Measurements from ENCODE around the gene AP1S1. TPM values are rescaled to one million over a fixed set of nuclear protein-coding genes. Genes with fewer than 3 reads are reported as not detected.

The AP1S1 gene
- total and polyA plus RNA-seq, 7 experiments from 2014 or later, result 3.3 to 39.4 (median 7.0) TPM

DNA sequence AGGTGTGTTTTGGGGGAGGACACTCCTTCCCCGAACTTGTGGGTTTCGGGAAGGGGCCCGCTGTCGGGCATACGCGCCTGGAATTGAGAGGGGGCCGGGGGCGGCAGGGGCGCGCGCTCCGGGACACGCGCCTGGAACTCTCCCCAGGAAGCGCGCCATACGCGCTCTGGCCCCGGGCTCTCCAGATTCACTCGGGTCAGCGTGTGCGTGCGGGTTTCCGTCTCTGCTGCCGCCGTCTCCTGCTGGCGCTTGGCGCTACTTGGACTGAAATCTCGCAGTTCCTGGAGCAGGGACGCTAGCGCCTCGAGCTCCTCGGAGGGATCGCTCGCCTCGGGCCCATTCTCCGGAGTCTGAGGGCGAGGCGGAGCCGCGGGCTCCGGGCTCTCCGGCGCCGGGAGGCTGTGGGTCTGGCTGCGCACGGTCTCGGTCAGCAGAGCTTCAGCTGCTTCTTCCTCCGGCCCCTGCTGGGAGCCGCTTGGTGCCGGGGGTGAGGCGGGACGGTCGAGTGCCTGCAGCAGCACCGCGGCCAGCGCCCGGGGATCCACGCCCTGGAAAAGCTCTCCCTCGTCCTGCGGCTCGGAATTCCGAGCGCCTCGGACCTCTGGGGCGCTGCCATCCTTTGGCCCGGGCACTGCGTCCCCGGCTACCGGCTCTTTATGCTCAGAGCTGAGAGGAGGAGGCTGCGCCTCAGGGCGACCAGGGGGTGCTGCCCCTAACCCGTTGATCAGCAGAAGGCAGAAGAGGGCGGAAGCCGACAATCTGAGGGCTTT lies 10.0 kb downstream of the AP1S1 start:
- peaks cover 45 to 60% (median 53%) of the 10 kb centered on the region in 5 donors for H3K27me3 Mint-ChIP-seq
- peaks cover 0 to 7% (median 0%) of the 10 kb centered on the region in 3 experiments for H3K36me3 ChIP-seq (ENCODE audit: control insufficient read depth in 2 of 3, insufficient read depth in 3 of 3, low read length in 3 of 3)
- peak overlapping the region in 3 of 9 donors; percentile 53 to 82 (median 73) for H3K27ac Mint-ChIP-seq
- peaks cover 0 to 9% (median 0%) of the 10 kb centered on the region in 11 donors for H3K9me3 Mint-ChIP-seq
- peaks cover 29 to 46% (median 36%) of the 10 kb centered on the region in 7 donors for H3K4me1 Mint-ChIP-seq
- no peak overlapping the region for H3K4me3 ChIP-seq (ENCODE audit: low read length)
- H3K27me3 ChIP-seq (ENCODE audit: control insufficient read depth in 2 of 2, insufficient read depth in 2 of 2, low read length in 2 of 2), result peaks cover 19 to 41% of the 10 kb centered on the region in 2 donors
- peak in 1 of 9 donors; percentile 25 for DNase-seq
- peak overlapping the region; percentile 35 to 80 (median 70) for H3K4me3 Mint-ChIP-seq
- CTCF ChIA-PET, result no interaction called here
- peaks cover 0 to 22% (median 8%) of the 10 kb centered on the region in 5 donors for H3K36me3 Mint-ChIP-seq
- H3K27ac ChIP-seq (ENCODE audit: low read depth, low read length), result no peak overlapping the region
- no peaks in the 10 kb centered on the region for H3K9me3 ChIP-seq (ENCODE audit: control insufficient read depth in 2 of 3, low read length in 3 of 3)
- POLR2A ChIA-PET, result interaction anchor here (2.1 kb wide), 1 partner anchor 53 kb away, joined by 6 read pairs; the partner anchor contains the start of genes PLOD3 and ZNHIT1
- no peak for ATAC-seq
- peaks cover 23 to 29% of the 10 kb centered on the region in 2 donors for H3K4me1 ChIP-seq (ENCODE audit: control insufficient read depth in 2 of 2, insufficient read depth in 2 of 2, low read length in 2 of 2)
- intact Hi-C loops (cut with micrococcal nuclease), result no loop called here

DNA sequence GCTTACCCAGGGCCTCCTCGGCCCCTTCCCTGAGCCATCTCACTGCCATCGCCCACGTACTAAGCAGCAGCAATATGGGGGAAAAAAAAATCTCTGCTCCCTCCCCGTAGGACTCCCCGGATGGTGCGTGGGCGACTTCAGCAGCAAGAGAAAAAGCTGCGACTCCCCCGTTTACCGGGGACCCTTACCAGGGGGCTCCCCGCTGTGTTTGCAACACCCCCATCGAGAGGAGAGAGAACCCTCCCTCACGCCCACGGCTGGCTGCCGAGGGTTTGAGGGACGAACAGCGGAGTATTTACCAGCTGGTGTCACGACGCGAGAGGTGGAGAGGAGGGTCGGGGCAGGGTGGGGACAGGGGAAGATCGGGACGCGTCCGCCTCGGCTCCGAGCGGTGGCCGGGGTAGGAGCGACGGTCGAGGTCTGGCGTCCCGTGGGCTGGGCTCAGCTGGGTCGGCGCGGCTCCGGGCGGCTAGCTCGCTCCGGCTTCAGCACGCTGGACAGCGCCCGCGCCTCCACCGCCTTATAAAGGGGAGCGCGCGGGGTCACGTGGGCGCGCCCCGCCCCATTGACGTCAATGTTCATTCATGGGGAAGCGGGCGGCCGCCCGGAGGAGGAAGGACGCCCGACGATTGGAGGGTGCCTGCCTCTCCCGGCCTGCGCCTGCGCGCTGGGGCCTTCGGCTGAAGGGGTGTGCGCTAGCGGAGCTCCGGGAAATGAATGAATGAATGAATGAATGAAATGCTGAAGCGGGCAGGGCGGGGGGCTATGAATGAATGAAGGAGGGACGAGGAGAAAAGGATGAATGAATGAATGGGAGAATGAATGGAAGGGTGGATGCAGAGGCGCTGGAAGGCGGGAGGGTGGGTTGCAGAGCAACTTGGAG lies 11.0 kb downstream of the AP1S1 start, which contains the start of gene VGF:
TSS of gene VGF (minus strand) at position 495 of the 883 bp plus-strand sequence. CDS start 726 bp downstream, outside the sequence.
- peaks cover 39 to 56% (median 46%) of the 10 kb centered on the region in 7 donors for H3K4me1 Mint-ChIP-seq
- H3K27me3 ChIP-seq (ENCODE audit: control insufficient read depth in 2 of 2, insufficient read depth in 2 of 2, low read length in 2 of 2), result peaks cover 20 to 46% of the 10 kb centered on the region in 2 donors
- ATAC-seq (peak; percentile 93), DNase-seq (peak; percentile 84 to 97 (median 90))
- H3K27me3 Mint-ChIP-seq, result peaks cover 55 to 70% (median 62%) of the 10 kb centered on the region in 5 donors
- intact Hi-C loops (cut with micrococcal nuclease), result loop anchor here (1.0 to 5.0 kb wide), 4 partner anchors 9 to 278 kb away; partner anchors contain the start of genes AP1S1 (in 2 of the 2), ZNHIT1 (in 2 of the 2) and UFSP1 (in 1 of the 2)
- POLR2A ChIA-PET, result interaction anchor here (0.6 to 2.1 kb wide), 7 partner anchors 9 to 1694 kb away, joined by 3 to 6 read pairs (median 4); partner anchors contain the start of genes PLOD3, UFSP1 and ZNHIT1
- H3K4me3 ChIP-seq (ENCODE audit: low read length), result peak within 1 kb of the TSS; percentile 10
- CTCF ChIA-PET, result interaction anchor here (1.1 to 2.0 kb wide), 2 partner anchors 21 to 79 kb away, joined by 4 to 9 read pairs; no protein-coding TSS in a partner anchor
- peaks cover 34 to 40% of the 10 kb centered on the region in 2 donors for H3K4me1 ChIP-seq (ENCODE audit: control insufficient read depth in 2 of 2, insufficient read depth in 2 of 2, low read length in 2 of 2)
- peak within 1 kb of the TSS; percentile 58 to 92 (median 77) for H3K4me3 Mint-ChIP-seq
- H3K9me3 Mint-ChIP-seq, result peaks cover 0 to 10% (median 0%) of the 10 kb centered on the region in 11 donors
- no peaks in the 10 kb centered on the region for H3K36me3 ChIP-seq (ENCODE audit: control insufficient read depth in 2 of 3, insufficient read depth in 3 of 3, low read length in 3 of 3)
- peak within 1 kb of the TSS; percentile 4 to 87 (median 73) for H3K27ac Mint-ChIP-seq
- H3K36me3 Mint-ChIP-seq, result peaks cover 0 to 11% (median 6%) of the 10 kb centered on the region in 5 donors
- H3K9me3 ChIP-seq (ENCODE audit: control insufficient read depth in 2 of 3, low read length in 3 of 3), result no peaks in the 10 kb centered on the region
- H3K27ac ChIP-seq (ENCODE audit: low read depth, low read length), result no peak within 1 kb of the TSS

DNA sequence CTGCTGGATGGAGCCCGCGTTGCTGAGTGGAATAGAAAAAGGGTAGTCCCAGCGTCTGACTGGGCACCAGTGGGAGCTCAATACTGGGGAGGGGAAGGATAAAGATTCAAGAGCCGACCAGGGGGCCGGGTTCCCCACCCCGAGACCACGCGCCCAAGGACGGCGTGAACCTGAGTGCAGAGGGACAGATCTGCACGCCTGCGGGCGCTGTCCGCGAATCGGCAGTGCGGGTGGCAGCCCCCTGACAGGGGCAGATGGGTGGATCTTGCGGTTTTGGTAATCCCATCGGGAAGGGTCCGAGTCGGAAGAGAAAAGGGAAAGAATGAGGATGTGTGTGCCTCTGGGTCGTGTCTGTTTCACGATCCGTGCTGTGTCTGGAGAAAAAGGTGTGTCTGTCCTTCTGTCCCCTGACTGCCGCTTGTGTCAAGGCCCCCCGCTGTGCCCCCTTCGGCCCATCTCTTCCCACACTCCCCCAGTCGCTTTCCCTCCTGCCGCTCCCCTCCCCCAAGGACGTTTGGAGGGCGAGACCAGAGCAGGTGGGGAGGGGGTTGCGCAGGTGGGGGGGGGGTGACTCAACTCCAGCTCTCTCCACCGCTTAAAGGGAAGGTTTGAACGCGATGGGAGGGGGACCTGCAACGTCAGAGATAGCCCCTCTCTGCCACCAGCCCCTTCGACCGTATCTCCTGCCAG lies 11.8 kb downstream of the AP1S1 start:
- H3K27me3 Mint-ChIP-seq, result peaks cover 63 to 78% (median 68%) of the 10 kb centered on the region in 5 donors
- peak overlapping the region in 8 of 9 donors; percentile 4 to 87 (median 72) for H3K27ac Mint-ChIP-seq
- Histone ChIP-seq H3K4me3 (ENCODE audit: low read length) (peak overlapping the region; percentile 10), H3K4me1 (ENCODE audit: control insufficient read depth in 2 of 2, insufficient read depth in 2 of 2, low read length in 2 of 2) (peaks cover 37 to 48% of the 10 kb centered on the region in 2 donors), H3K27ac (ENCODE audit: low read depth, low read length) (no peak overlapping the region), H3K36me3 (ENCODE audit: control insufficient read depth in 2 of 3, insufficient read depth in 3 of 3, low read length in 3 of 3) (no peaks in the 10 kb centered on the region), H3K9me3 (ENCODE audit: control insufficient read depth in 2 of 3, low read length in 3 of 3) (no peaks in the 10 kb centered on the region), H3K27me3 (ENCODE audit: control insufficient read depth in 2 of 2, insufficient read depth in 2 of 2, low read length in 2 of 2) (peaks cover 20 to 51% of the 10 kb centered on the region in 2 donors)
- POLR2A ChIA-PET, result interaction anchor here (0.6 to 1.2 kb wide), 4 partner anchors 11 to 1664 kb away, joined by 3 to 5 read pairs (median 4); partner anchors contain the start of gene UFSP1
- H3K36me3 Mint-ChIP-seq, result peaks cover 0 to 5% (median 5%) of the 10 kb centered on the region in 5 donors
- H3K4me1 Mint-ChIP-seq, result peaks cover 47 to 64% (median 54%) of the 10 kb centered on the region in 7 donors
- peak overlapping the region in 9 of 10 donors; percentile 54 to 92 (median 77) for H3K4me3 Mint-ChIP-seq
- CTCF ChIA-PET, result interaction anchor here (1.1 to 2.0 kb wide), 2 partner anchors 22 to 78 kb away, joined by 4 to 9 read pairs; no protein-coding TSS in a partner anchor
- intact Hi-C loops (cut with micrococcal nuclease), result loop anchor here (1.0 to 5.0 kb wide), 4 partner anchors 8 to 279 kb away; partner anchors contain the start of genes AP1S1 (in 2 of the 2), ZNHIT1 (in 2 of the 2) and UFSP1 (in 1 of the 2)
- no peak for ATAC-seq
- peaks cover 0 to 10% (median 0%) of the 10 kb centered on the region in 11 donors for H3K9me3 Mint-ChIP-seq
- no peak for DNase-seq

DNA sequence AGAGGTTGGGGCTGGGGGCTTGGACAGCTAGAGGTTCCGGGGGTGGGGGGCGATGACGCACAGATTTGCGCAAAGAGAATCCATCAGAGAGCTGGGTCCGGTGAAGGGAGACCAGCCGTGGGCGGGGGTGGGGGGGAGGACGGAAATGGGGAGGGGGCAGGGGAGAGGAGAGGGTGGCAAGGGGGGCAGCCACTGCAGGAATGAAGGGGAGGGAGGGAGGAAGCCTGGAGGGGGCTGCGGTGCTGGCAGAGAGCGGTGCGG lies 12.3 kb downstream of the AP1S1 start:
- Histone ChIP-seq H3K36me3 (ENCODE audit: control insufficient read depth in 2 of 3, insufficient read depth in 3 of 3, low read length in 3 of 3) (no peaks in the 10 kb centered on the region), H3K4me1 (ENCODE audit: control insufficient read depth in 2 of 2, insufficient read depth in 2 of 2, low read length in 2 of 2) (peaks cover 41 to 52% of the 10 kb centered on the region in 2 donors), H3K27me3 (ENCODE audit: control insufficient read depth in 2 of 2, insufficient read depth in 2 of 2, low read length in 2 of 2) (peaks cover 20 to 53% of the 10 kb centered on the region in 2 donors), H3K27ac (ENCODE audit: low read depth, low read length) (no peak overlapping the region), H3K9me3 (ENCODE audit: control insufficient read depth in 2 of 3, low read length in 3 of 3) (no peaks in the 10 kb centered on the region), H3K4me3 (ENCODE audit: low read length) (no peak overlapping the region)
- POLR2A ChIA-PET, result no interaction called here
- DNase-seq (no peak), ATAC-seq (no peak)
- intact Hi-C loops (cut with micrococcal nuclease), result loop anchor here in 1 of 2 donors (5.0 kb wide), 1 partner anchor 279 kb away; the partner anchor contains the start of gene UFSP1
- Mint-ChIP-seq H3K36me3 (peaks cover 0 to 5% (median 0%) of the 10 kb centered on the region in 5 donors), H3K27me3 (peaks cover 63 to 80% (median 68%) of the 10 kb centered on the region in 5 donors), H3K27ac (no peak overlapping the region), H3K4me1 (peaks cover 52 to 69% (median 58%) of the 10 kb centered on the region in 7 donors), H3K4me3 (peak overlapping the region in 2 of 10 donors; percentile 53 to 58), H3K9me3 (peaks cover 0 to 11% (median 0%) of the 10 kb centered on the region in 11 donors)
- CTCF ChIA-PET, result interaction anchor here (2.0 kb wide), 1 partner anchor 22 kb away, joined by 9 read pairs; no protein-coding TSS in a partner anchor

DNA sequence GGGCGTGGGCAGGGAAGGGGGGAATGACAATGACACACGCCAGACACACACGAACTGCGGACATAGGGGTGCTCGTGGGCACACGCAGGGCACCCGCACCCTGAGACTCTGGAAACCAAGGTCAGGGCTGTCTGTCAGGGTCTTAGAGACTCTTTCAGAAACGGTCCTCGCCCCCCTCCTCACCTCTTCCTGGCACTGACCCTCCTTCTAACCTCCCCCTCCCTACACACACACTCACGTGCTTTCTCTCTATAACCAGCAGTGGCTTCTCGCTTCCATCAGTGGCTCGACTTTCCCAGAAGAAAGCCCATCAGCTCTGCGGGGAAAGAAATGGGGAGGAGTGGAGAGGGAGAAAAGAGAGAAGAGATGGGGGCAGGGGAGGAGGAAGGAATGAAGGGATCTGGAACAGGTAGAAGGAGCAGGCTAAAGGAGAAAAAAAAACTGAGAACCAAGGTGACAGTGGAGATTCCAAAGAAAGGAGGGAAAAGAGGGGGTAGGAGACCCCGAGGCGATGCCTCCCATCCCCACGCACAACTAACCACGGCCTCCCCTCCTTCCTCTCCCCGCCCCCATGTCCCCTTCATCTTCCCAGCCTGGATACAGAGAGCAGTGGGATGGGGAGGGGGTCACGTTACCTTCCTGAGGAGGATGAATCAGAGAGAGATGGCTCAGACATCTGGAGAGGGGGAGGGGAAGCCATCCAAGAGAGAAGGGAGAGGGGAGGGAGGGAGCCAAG lies 12.8 kb downstream of the AP1S1 start:
- Histone ChIP-seq H3K27me3 (ENCODE audit: control insufficient read depth in 2 of 2, insufficient read depth in 2 of 2, low read length in 2 of 2) (peaks cover 19 to 55% of the 10 kb centered on the region in 2 donors), H3K27ac (ENCODE audit: low read depth, low read length) (no peak overlapping the region), H3K36me3 (ENCODE audit: control insufficient read depth in 2 of 3, insufficient read depth in 3 of 3, low read length in 3 of 3) (no peaks in the 10 kb centered on the region), H3K9me3 (ENCODE audit: control insufficient read depth in 2 of 3, low read length in 3 of 3) (no peaks in the 10 kb centered on the region), H3K4me3 (ENCODE audit: low read length) (no peak overlapping the region), H3K4me1 (ENCODE audit: control insufficient read depth in 2 of 2, insufficient read depth in 2 of 2, low read length in 2 of 2) (peaks cover 45 to 57% of the 10 kb centered on the region in 2 donors)
- peak overlapping the region in 3 of 10 donors; percentile 53 to 61 (median 58) for H3K4me3 Mint-ChIP-seq
- ChIA-PET POLR2A (no interaction called here), CTCF (interaction anchor here (2.0 kb wide), 1 partner anchor 23 kb away, joined by 9 read pairs; no protein-coding TSS in a partner anchor)
- peaks cover 0 to 11% (median 0%) of the 10 kb centered on the region in 11 donors for H3K9me3 Mint-ChIP-seq
- no peak for DNase-seq
- peaks cover 56 to 73% (median 63%) of the 10 kb centered on the region in 7 donors for H3K4me1 Mint-ChIP-seq
- peaks cover 0 to 4% (median 0%) of the 10 kb centered on the region in 5 donors for H3K36me3 Mint-ChIP-seq
- no peak for ATAC-seq
- no peak overlapping the region for H3K27ac Mint-ChIP-seq
- H3K27me3 Mint-ChIP-seq, result peaks cover 66 to 84% (median 71%) of the 10 kb centered on the region in 5 donors
- intact Hi-C loops (cut with micrococcal nuclease), result loop anchor here in 1 of 2 donors (5.0 kb wide), 1 partner anchor 280 kb away; the partner anchor contains the start of gene UFSP1
